ENCODE measurements around the gene LMAN1L.
"Not testable (repeated sequence)": the region's sequence is repeated elsewhere in the genome, so short reads cannot be mapped to it uniquely, and the experiment has no call there.

LMAN1L gene

GRCh38 chr15:74782259-74783071 lies 30.2 kb upstream of the LMAN1L start:
- peak; percentile 58 for DNase-seq

- no peak for DNase-seq
These were observed 29.4 kb upstream of the LMAN1L start for GRCh38 chr15:74783072-74783807.

- no peak for DNase-seq
These were observed 28.8 kb upstream of the LMAN1L start for GRCh38 chr15:74783808-74784175.

GRCh38 chr15:74784426-74785193 lies 28.0 kb upstream of the LMAN1L start:
- DNase-seq = no peak

GRCh38 chr15:74785194-74786032 lies 27.2 kb upstream of the LMAN1L start:
- no peak for DNase-seq

GRCh38 chr15:74786081-74786480 lies 26.6 kb upstream of the LMAN1L start:
- not testable (repeated sequence) for DNase-seq

GRCh38 chr15:74786551-74787165 lies 26.0 kb upstream of the LMAN1L start:
- DNase-seq = no peak

GRCh38 chr15:74787251-74788041 lies 25.2 kb upstream of the LMAN1L start:
- DNase-seq = peak; percentile 88

- no peak for DNase-seq
These were observed 24.5 kb upstream of the LMAN1L start for GRCh38 chr15:74788042-74788682.

- peak; percentile 50 for DNase-seq
These were observed 23.9 kb upstream of the LMAN1L start for GRCh38 chr15:74788683-74789151.

- no peak for DNase-seq
These were observed 23.4 kb upstream of the LMAN1L start for GRCh38 chr15:74789171-74789631.

- DNase-seq = no peak
These were observed 22.9 kb upstream of the LMAN1L start for GRCh38 chr15:74789741-74790079.

GRCh38 chr15:74790080-74790916 lies 22.3 kb upstream of the LMAN1L start:
- peak; percentile 40 for DNase-seq

- no peak for DNase-seq
These were observed 21.6 kb upstream of the LMAN1L start for GRCh38 chr15:74791007-74791406.

- DNase-seq = no peak
These were observed 21.0 kb upstream of the LMAN1L start for GRCh38 chr15:74791667-74792066.

GRCh38 chr15:74792227-74793016 lies 20.2 kb upstream of the LMAN1L start:
- no peak for DNase-seq

- peak; percentile 78 for DNase-seq
These were observed 19.3 kb upstream of the LMAN1L start for GRCh38 chr15:74793135-74794028.

Measured in effector CD4-positive, alpha-beta T cell (primary cell).